ENCODE results near the gene TMTC4.

TMTC4 gene

GRCh38 chr13:100675661-100676129 is 1.1 kb upstream of the TMTC4 start:
- H3K36me3 Mint-ChIP-seq (ENCODE audit: low read depth) = peaks cover 9% of the 10 kb centered on the region
- intact Hi-C loops (cut with micrococcal nuclease) = loop anchor here (2.0 to 10.0 kb wide), 3 partner anchors 61 to 103 kb away; partner anchors contain the start of gene GGACT
- H3K4me3 Mint-ChIP-seq = peak overlapping the region; percentile 87

DNA sequence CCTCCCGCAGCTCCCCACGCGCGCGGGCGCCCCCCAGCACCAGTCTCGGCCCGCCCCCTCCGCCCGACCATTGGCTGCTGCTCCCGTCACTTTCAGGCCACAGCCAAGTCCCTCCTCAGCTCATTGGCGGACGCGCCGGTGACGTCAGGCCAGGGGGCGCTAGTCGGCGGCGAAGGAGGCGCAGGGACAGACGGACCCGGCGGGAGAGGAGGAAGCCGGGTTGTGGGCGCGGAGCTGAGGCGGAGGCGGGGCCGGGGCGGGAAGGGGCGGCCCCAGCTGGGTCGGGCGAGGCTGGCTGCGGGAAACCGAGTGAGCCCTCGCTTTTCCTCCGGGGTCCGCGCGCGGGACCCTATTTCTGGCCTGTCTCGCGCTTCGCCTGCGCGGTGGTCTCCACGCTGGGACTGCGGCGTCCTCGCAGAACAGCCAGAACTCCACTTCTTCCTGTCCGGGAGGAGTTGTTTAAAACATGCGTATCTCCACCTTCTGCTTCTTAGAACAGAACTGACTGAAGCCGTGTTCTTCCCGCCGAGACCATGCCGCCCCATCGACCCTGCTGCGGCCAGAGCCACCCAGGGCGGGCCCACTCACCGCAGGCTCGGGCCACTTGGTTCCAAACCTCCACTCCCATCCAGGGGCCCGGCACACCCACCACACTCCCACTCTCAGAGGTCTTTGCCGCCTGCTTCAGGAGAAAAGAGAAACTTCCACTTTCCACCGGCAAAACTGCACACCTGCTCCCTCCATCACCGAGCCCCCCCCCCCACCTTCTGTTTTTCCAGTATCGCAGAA is 471 bp upstream of the TMTC4 start:
- intact Hi-C loops (cut with micrococcal nuclease) = loop anchor here (2.0 to 10.0 kb wide), 3 partner anchors 60 to 103 kb away; partner anchors contain the start of gene GGACT
- Mint-ChIP-seq H3K27me3 (peaks cover 17% of the 10 kb centered on the region), H3K9me3 (no peaks in the 10 kb centered on the region), H3K4me3 (peak overlapping the region; percentile 87), H3K4me1 (ENCODE audit: low read depth) (peaks cover 38% of the 10 kb centered on the region), H3K36me3 (ENCODE audit: low read depth) (peaks cover 13% of the 10 kb centered on the region), H3K27ac (peak overlapping the region; percentile 86)

More at GRCh38 chr13:100675661-100676129, 1.1 kb upstream of the TMTC4 start:
- peaks cover 38% of the 10 kb centered on the region for H3K4me1 Mint-ChIP-seq (ENCODE audit: low read depth)
- peaks cover 17% of the 10 kb centered on the region for H3K27me3 Mint-ChIP-seq
- H3K9me3 Mint-ChIP-seq = no peaks in the 10 kb centered on the region
- H3K27ac Mint-ChIP-seq = peak overlapping the region; percentile 86

DNA sequence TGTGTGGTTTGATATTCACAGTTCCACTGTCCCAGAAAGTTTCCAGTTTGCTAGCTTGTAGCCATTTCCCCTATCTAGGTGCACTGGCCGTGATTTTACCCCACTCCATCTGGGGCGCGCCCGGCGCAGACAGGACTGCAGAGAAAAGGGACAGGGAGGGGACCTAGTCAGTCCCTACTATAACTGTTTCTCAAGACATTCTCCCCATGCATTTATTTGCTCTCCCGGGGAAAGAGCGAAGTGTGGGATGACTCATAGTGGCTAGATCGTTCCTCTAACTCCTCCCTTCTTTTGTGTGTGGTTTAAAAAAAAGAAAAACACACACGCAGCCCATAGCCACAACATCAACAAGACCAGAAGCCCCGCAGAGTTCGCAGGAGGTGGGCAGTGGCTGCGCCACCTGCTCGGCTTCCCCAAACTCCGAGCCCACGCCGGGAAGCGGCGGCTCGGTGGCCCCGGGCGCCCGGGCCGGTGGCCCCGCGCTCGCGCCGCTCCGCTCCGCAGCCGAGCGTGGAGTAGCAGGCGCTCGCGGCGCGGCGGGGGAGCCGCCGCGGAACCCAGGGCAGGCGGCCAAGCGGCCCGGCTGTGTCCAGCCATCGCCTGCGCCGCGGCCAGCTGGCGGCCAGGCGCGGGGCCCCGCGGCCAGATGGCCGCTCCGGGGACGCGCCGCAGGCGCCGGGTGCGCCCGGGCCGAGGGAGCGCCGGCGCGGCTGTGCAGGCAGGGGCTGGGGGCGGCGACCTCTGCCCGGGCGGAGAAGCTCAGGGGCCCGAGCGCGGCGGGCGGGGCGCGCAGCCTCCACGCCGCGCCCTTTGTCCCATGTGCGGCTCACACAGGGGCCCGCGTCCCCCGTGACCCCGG is 653 bp downstream of the TMTC4 start:
- Mint-ChIP-seq H3K36me3 (ENCODE audit: low read depth) (peaks cover 22% of the 10 kb centered on the region), H3K4me1 (ENCODE audit: low read depth) (peaks cover 38% of the 10 kb centered on the region), H3K27me3 (peaks cover 15% of the 10 kb centered on the region), H3K27ac (peak overlapping the region; percentile 81), H3K9me3 (no peaks in the 10 kb centered on the region), H3K4me3 (peak overlapping the region; percentile 87)
- intact Hi-C loops (cut with micrococcal nuclease) = loop anchor here (2.0 to 10.0 kb wide), 2 partner anchors 59 to 85 kb away; partner anchors contain the start of gene GGACT

GRCh38 chr13:100673376-100673712 is 1.3 kb downstream of the TMTC4 start:
- peaks cover 38% of the 10 kb centered on the region for H3K4me1 Mint-ChIP-seq (ENCODE audit: low read depth)
- H3K27ac Mint-ChIP-seq = peak overlapping the region; percentile 81
- intact Hi-C loops (cut with micrococcal nuclease) = loop anchor here (10.0 kb wide), 1 partner anchor 59 kb away; no protein-coding TSS in a partner anchor
- no peaks in the 10 kb centered on the region for H3K9me3 Mint-ChIP-seq
- H3K4me3 Mint-ChIP-seq = peak overlapping the region; percentile 83
- H3K36me3 Mint-ChIP-seq (ENCODE audit: low read depth) = peaks cover 28% of the 10 kb centered on the region
- H3K27me3 Mint-ChIP-seq = peaks cover 15% of the 10 kb centered on the region

- H3K9me3 Mint-ChIP-seq = no peaks in the 10 kb centered on the region
- intact Hi-C loops (cut with micrococcal nuclease) = loop anchor here (10.0 kb wide), 1 partner anchor 57 kb away; no protein-coding TSS in a partner anchor
- H3K27ac Mint-ChIP-seq = no peak overlapping the region
- peaks cover 46% of the 10 kb centered on the region for H3K36me3 Mint-ChIP-seq (ENCODE audit: low read depth)
- H3K27me3 Mint-ChIP-seq = peaks cover 13% of the 10 kb centered on the region
- H3K4me1 Mint-ChIP-seq (ENCODE audit: low read depth) = peaks cover 38% of the 10 kb centered on the region
- no peak overlapping the region for H3K4me3 Mint-ChIP-seq
These were observed 3.0 kb downstream of the TMTC4 start for GRCh38 chr13:100671389-100672182.

DNA sequence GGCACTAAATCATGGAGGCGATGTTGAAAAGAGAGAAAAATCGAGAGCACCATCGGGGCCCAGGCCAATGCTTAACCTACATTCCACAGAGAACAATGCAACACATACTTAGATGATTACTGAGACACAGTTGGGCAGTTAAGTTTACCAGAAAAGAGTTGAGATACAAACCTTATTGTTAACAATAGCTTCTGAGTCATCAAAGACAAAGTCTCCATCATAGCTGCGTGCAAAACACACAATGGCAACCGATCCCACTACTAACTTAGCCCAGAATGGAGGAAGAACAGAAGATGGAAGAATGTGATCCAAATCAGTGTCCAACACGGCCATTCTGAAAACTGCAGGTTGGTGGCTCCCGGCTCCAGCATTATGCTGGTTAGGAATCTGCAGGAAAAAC is 6.2 kb downstream of the TMTC4 start:
- H3K4me3 Mint-ChIP-seq = no peak overlapping the region
- no peak overlapping the region for H3K27ac Mint-ChIP-seq
- intact Hi-C loops (cut with micrococcal nuclease) = no loop called here
- peaks cover 70% of the 10 kb centered on the region for H3K36me3 Mint-ChIP-seq (ENCODE audit: low read depth)
- H3K4me1 Mint-ChIP-seq (ENCODE audit: low read depth) = peaks cover 21% of the 10 kb centered on the region
- H3K9me3 Mint-ChIP-seq = no peaks in the 10 kb centered on the region
- H3K27me3 Mint-ChIP-seq = no peaks in the 10 kb centered on the region

- Mint-ChIP-seq H3K4me3 (no peak overlapping the region), H3K9me3 (no peaks in the 10 kb centered on the region), H3K27ac (no peak overlapping the region), H3K4me1 (ENCODE audit: low read depth) (peaks cover 16% of the 10 kb centered on the region), H3K27me3 (no peaks in the 10 kb centered on the region), H3K36me3 (ENCODE audit: low read depth) (peaks cover 75% of the 10 kb centered on the region)
- intact Hi-C loops (cut with micrococcal nuclease) = no loop called here
These were observed 6.7 kb downstream of the TMTC4 start for GRCh38 chr13:100667894-100668293.

- no peak overlapping the region for H3K27ac Mint-ChIP-seq
- no peaks in the 10 kb centered on the region for H3K4me1 Mint-ChIP-seq (ENCODE audit: low read depth)
- no peaks in the 10 kb centered on the region for H3K27me3 Mint-ChIP-seq
- H3K9me3 Mint-ChIP-seq = no peaks in the 10 kb centered on the region
- no peak overlapping the region for H3K4me3 Mint-ChIP-seq
- H3K36me3 Mint-ChIP-seq (ENCODE audit: low read depth) = peaks cover 91% of the 10 kb centered on the region
- intact Hi-C loops (cut with micrococcal nuclease) = no loop called here
These were observed 8.5 kb downstream of the TMTC4 start for GRCh38 chr13:100666124-100666523.

DNA sequence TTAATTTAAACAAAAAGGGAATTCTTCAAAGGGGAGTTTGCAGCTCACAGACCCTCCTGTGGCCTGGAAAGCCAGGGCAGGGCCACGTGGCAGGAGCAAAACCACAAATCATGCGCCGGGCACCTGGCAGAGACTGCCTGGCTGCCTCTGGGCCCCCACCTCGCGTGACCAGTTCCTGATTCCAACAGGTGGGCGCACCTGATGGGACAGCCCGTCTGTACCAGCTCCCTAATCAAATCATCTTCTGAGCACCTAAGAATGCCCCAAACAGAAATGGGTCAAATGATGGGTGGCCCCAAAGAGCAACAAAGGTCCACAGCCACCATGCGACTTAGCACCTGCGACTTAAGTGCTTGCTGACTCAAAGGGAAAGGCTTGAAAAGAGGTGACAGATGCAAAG is 9.2 kb downstream of the TMTC4 start:
- no peaks in the 10 kb centered on the region for H3K27me3 Mint-ChIP-seq
- H3K4me1 Mint-ChIP-seq (ENCODE audit: low read depth) = no peaks in the 10 kb centered on the region
- H3K36me3 Mint-ChIP-seq (ENCODE audit: low read depth) = peaks cover 94% of the 10 kb centered on the region
- H3K27ac Mint-ChIP-seq = no peak overlapping the region
- intact Hi-C loops (cut with micrococcal nuclease) = no loop called here
- no peaks in the 10 kb centered on the region for H3K9me3 Mint-ChIP-seq
- H3K4me3 Mint-ChIP-seq = no peak overlapping the region

DNA sequence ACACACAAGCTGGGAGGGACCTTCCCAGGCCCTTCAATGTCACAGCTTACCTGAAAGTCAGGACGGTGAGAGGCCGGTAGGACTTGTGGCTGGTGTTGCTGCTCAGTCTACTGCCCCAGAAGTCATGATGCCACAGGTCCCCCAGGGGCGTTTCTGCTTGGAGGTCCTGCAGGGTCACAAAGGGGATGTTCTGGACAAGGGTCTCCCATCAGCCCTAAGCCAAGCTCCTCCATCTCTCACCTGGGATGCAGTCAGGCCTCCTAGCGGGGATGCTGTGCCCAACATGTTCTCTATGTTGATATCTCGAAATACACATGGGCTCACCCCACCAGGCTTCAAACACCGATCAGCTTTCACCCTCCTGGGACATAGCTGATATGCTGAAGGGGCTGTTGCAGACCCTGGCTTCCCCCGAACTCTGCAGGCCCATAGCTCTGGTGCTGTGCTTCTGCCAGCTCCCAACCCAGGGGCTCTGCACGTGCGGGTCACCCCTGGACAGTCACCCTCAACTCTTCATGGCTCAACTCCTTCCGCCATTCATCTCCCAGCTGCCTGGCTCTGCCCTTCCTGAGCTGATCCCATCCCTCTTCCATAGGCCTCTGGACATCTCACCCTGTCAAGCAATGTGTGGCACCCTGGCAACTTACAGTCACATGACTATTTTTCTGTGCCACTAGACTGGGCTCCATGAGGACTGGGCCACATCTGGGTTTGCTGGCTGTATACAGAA is 10.3 kb downstream of the TMTC4 start:
- Mint-ChIP-seq H3K9me3 (no peaks in the 10 kb centered on the region), H3K27ac (no peak overlapping the region), H3K4me1 (ENCODE audit: low read depth) (no peaks in the 10 kb centered on the region), H3K4me3 (no peak overlapping the region), H3K27me3 (no peaks in the 10 kb centered on the region), H3K36me3 (ENCODE audit: low read depth) (peaks cover 95% of the 10 kb centered on the region)
- intact Hi-C loops (cut with micrococcal nuclease) = no loop called here

- intact Hi-C loops (cut with micrococcal nuclease) = no loop called here
- no peak overlapping the region for H3K4me3 Mint-ChIP-seq
- no peaks in the 10 kb centered on the region for H3K4me1 Mint-ChIP-seq (ENCODE audit: low read depth)
- H3K27ac Mint-ChIP-seq = no peak overlapping the region
- H3K9me3 Mint-ChIP-seq = no peaks in the 10 kb centered on the region
- peaks cover 91% of the 10 kb centered on the region for H3K36me3 Mint-ChIP-seq (ENCODE audit: low read depth)
- no peaks in the 10 kb centered on the region for H3K27me3 Mint-ChIP-seq
These were observed 12.0 kb downstream of the TMTC4 start for GRCh38 chr13:100662468-100663211.

GRCh38 chr13:100660761-100661160 is 13.8 kb downstream of the TMTC4 start:
- Mint-ChIP-seq H3K27me3 (no peaks in the 10 kb centered on the region), H3K9me3 (no peaks in the 10 kb centered on the region), H3K27ac (no peak overlapping the region), H3K36me3 (ENCODE audit: low read depth) (peaks cover 91% of the 10 kb centered on the region), H3K4me1 (ENCODE audit: low read depth) (no peaks in the 10 kb centered on the region), H3K4me3 (no peak overlapping the region)
- intact Hi-C loops (cut with micrococcal nuclease) = no loop called here

All from dendritic cell treated with granulocyte-macrophage colony-stimulating factor and Interleukin-4, amounts not matched to agents 40 ng/mL and 50 ng/mL, for 4 days (primary cell).